MCF 10A (cell line): ENCODE data around the gene MELTF. TPM values are rescaled to one million over a fixed set of nuclear protein-coding genes. Genes with fewer than 3 reads are reported as not detected.

Experiments
- BruUV-seq: library from RNA; stranded (reverse); fragments of 400-500 nt; replicated peaks from 2 replicates; lab custom pipeline; 2021; lab: Mats Ljungman, UMichigan
- CTCF ChIA-PET: fragments of 300-600 bp; sonication (Branson Sonifier 250); formaldehyde crosslinking; extraction: SDS; loops from one replicate; lab custom pipeline; 2021; ENCODE audit warnings: antibody characterized with exemption, inconsistent platforms; lab: Yijun Ruan, JAX
- POLR2A ChIA-PET: fragments of 300-600, 350-650 bp; sonication (Branson Sonifier 250); formaldehyde crosslinking; extraction: SDS; loops from one replicate; lab custom pipeline; 2020; ENCODE audit warnings: antibody characterized with exemption, inconsistent platforms; lab: Yijun Ruan, JAX
- DNase-seq: peaks from one replicate; pipeline ENCODE4 v3.0.0-alpha.2; 2018; ENCODE audit not compliant: unreplicated experiment
- H3K27ac Mint-ChIP-seq: one replicate; pipeline ENCODE4 v1.8.0; 2022; ENCODE audit warnings: mild to moderate bottlenecking, low read depth, mixed read lengths; ENCODE audit not compliant: unreplicated experiment
- H3K27me3 Mint-ChIP-seq: one replicate; pipeline ENCODE4 v1.8.0; 2022; ENCODE audit warnings: mixed read lengths; ENCODE audit not compliant: insufficient read depth, unreplicated experiment
- H3K36me3 Mint-ChIP-seq: one replicate; pipeline ENCODE4 v1.8.0; 2022; ENCODE audit warnings: mild to moderate bottlenecking, moderate library complexity, mixed read lengths; ENCODE audit not compliant: insufficient read depth, unreplicated experiment
- H3K4me1 Mint-ChIP-seq: one replicate; pipeline ENCODE4 v1.8.0; 2022; ENCODE audit warnings: mixed read lengths; ENCODE audit not compliant: insufficient read depth, unreplicated experiment
- H3K4me3 Mint-ChIP-seq: one replicate; pipeline ENCODE4 v1.8.0; 2022; ENCODE audit warnings: mild to moderate bottlenecking, moderate library complexity, mixed read lengths; ENCODE audit not compliant: unreplicated experiment
- H3K9me3 Mint-ChIP-seq: one replicate; pipeline ENCODE4 v1.8.0; 2022; ENCODE audit warnings: mixed read lengths; ENCODE audit not compliant: unreplicated experiment
- CTCF ChIP-seq: fragments of 200-600 bp; IDR thresholded peaks from one replicate; pipeline ENCODE4 v1.8.0; 2022; ENCODE audit warnings: antibody characterized with exemption, mild to moderate bottlenecking; ENCODE audit not compliant: unreplicated experiment
- intact Hi-C: fragments of 100-400 bp; cut with micrococcal nuclease; formaldehyde crosslinking; loops from 2 replicates; pipeline ENCODE4 v1.14.1; 2022
- total RNA-seq: library from RNA; stranded (reverse); gene quantifications from 2 replicates; pipeline ENCODE4 v1.2.3, GENCODE V29; 2022

The MELTF gene
- total RNA-seq, 1 experiment from 2014 or later: 9.1 TPM

- intact Hi-C loops: no loop called here
- H3K36me3 Mint-ChIP-seq: no peaks in the 10 kb centered on the region
- ChIA-PET CTCF (interaction anchor here (0.6 kb wide), 1 partner anchor 13 kb away, joined by 4 read pairs; no protein-coding TSS in a partner anchor), POLR2A (no interaction called here)
- H3K4me1 Mint-ChIP-seq: no peaks in the 10 kb centered on the region
- H3K27ac Mint-ChIP-seq: no peak overlapping the region
- H3K9me3 Mint-ChIP-seq: peaks cover 13% of the 10 kb centered on the region
- peaks cover 20% of the 10 kb centered on the region for H3K27me3 Mint-ChIP-seq
- no peak for DNase-seq
- no peak for TF ChIP-seq CTCF
- no TSS peak for BruUV-seq
- no peak overlapping the region for H3K4me3 Mint-ChIP-seq
Observed at GRCh38 chr3:196988241-196989029, 41.2 kb downstream of the MELTF start.

GRCh38 chr3:196987022-196987421 is 42.6 kb downstream of the MELTF start:
- Mint-ChIP-seq H3K27ac (no peak overlapping the region), H3K36me3 (peaks cover 6% of the 10 kb centered on the region), H3K9me3 (peaks cover 19% of the 10 kb centered on the region), H3K4me1 (no peaks in the 10 kb centered on the region), H3K4me3 (no peak overlapping the region), H3K27me3 (peaks cover 27% of the 10 kb centered on the region)
- CTCF ChIA-PET: no interaction called here
- BruUV-seq: no TSS peak
- intact Hi-C loops: no loop called here
- POLR2A ChIA-PET: no interaction called here
- DNase-seq: no peak
- TF ChIP-seq CTCF: no peak

- POLR2A ChIA-PET: interaction anchor here (0.7 kb wide), 1 partner anchor 517 kb away, joined by 3 read pairs; no protein-coding TSS in a partner anchor
- Mint-ChIP-seq H3K4me1 (no peaks in the 10 kb centered on the region), H3K36me3 (peaks cover 6% of the 10 kb centered on the region), H3K27ac (no peak overlapping the region), H3K9me3 (peaks cover 19% of the 10 kb centered on the region), H3K27me3 (peaks cover 27% of the 10 kb centered on the region), H3K4me3 (no peak overlapping the region)
- DNase-seq: no peak
- CTCF ChIA-PET: no interaction called here
- no TSS peak for BruUV-seq
- intact Hi-C loops: no loop called here
- TF ChIP-seq CTCF: no peak
Observed at GRCh38 chr3:196985954-196986885, 43.4 kb downstream of the MELTF start.

- Mint-ChIP-seq H3K27ac (no peak overlapping the region), H3K4me3 (no peak overlapping the region), H3K9me3 (peaks cover 19% of the 10 kb centered on the region), H3K36me3 (peaks cover 6% of the 10 kb centered on the region), H3K4me1 (no peaks in the 10 kb centered on the region), H3K27me3 (peaks cover 27% of the 10 kb centered on the region)
- ChIA-PET POLR2A (interaction anchor here (0.7 kb wide), 1 partner anchor 516 kb away, joined by 3 read pairs; no protein-coding TSS in a partner anchor), CTCF (no interaction called here)
- no peak for DNase-seq
- TF ChIP-seq CTCF: no peak
- intact Hi-C loops: no loop called here
- BruUV-seq: no TSS peak
Observed at GRCh38 chr3:196985298-196985697, 44.3 kb downstream of the MELTF start.
